OCI-LY3 (cell line): Measurements from ENCODE around the gene LRRC37B.
"Not testable (repeated sequence)": the region's sequence is repeated elsewhere in the genome, so short reads cannot be mapped to it uniquely, and the experiment has no call there.

ENCODE experiments used
- EZH2phosphoT487 ChIP-seq: fragments of 200-600 bp; shearing (Covaris generic); IDR thresholded peaks from 2 replicates; pipeline ENCODE4 v1.6.1; 2018; ENCODE audit warnings: antibody characterized with exemption, mixed run types, low read depth
- TF ChIP-seq, protein P1 (sequence below): fragments of 200-600, 300-600 bp; sonication (generic); IDR thresholded peaks from 2 replicates; pipeline ENCODE4 v1.5.1; 2014; ENCODE audit warnings: antibody characterized with exemption, low read length, low read depth

GRCh38 chr17:32054985-32055384 is 47.8 kb downstream of the LRRC37B start:
- TF ChIP-seq, protein P1, sequence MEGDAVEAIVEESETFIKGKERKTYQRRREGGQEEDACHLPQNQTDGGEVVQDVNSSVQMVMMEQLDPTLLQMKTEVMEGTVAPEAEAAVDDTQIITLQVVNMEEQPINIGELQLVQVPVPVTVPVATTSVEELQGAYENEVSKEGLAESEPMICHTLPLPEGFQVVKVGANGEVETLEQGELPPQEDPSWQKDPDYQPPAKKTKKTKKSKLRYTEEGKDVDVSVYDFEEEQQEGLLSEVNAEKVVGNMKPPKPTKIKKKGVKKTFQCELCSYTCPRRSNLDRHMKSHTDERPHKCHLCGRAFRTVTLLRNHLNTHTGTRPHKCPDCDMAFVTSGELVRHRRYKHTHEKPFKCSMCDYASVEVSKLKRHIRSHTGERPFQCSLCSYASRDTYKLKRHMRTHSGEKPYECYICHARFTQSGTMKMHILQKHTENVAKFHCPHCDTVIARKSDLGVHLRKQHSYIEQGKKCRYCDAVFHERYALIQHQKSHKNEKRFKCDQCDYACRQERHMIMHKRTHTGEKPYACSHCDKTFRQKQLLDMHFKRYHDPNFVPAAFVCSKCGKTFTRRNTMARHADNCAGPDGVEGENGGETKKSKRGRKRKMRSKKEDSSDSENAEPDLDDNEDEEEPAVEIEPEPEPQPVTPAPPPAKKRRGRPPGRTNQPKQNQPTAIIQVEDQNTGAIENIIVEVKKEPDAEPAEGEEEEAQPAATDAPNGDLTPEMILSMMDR: not testable (repeated sequence)
- not testable (repeated sequence) for TF ChIP-seq EZH2phosphoT487
